ENCODE data around the gene ARHGAP24.

GRCh38 chr4:85784348-85784747 lies 309.4 kb downstream of the ARHGAP24 start:
- TF ChIP-seq EP300 (IDR thresholded peaks at IDR 0.05; ENCODE audit: borderline replicate concordance in 1 of 2, low read depth in 1 of 2, low read length in 1 of 2) (no peak), CTCF (IDR thresholded peaks at IDR 0.05) (no peak), SIN3A (IDR thresholded peaks at IDR 0.05; ENCODE audit: borderline replicate concordance, low read depth, low read length) (no peak), POLR2AphosphoS5 (IDR thresholded peaks at IDR 0.05; ENCODE audit: low read depth, low read length) (no peak), GATA2 (CRISPR knock-in tag; IDR thresholded peaks at IDR 0.05) (no peak), REST (IDR thresholded peaks at IDR 0.05; ENCODE audit: low read depth, low read length) (no peak), USF2 (IDR thresholded peaks at IDR 0.05; ENCODE audit: borderline replicate concordance, low read depth, low read length) (no peak)

All from SK-N-SH (cell line).